Fibroblast of lung (primary cell): ENCODE data around the gene EPO. TPM values are rescaled to one million over a fixed set of nuclear protein-coding genes. Genes with fewer than 3 reads are reported as not detected.

Experiments
- DNase-seq, 2 donors: peaks; one replicate each; pipeline versions ENCODE4 v3.0.0 to v3.0.0-alpha.2; 2010; ENCODE audit warnings: low read depth in 2 of 2
- H2AFZ ChIP-seq: 2 replicates; pipeline ENCODE4 v1.5.1; 2012; ENCODE audit warnings: low read length, control low read depth, inconsistent platforms
- H3K27ac ChIP-seq: 2 replicates; pipeline ENCODE4 v1.5.1; 2011; ENCODE audit warnings: low read length, control low read depth; ENCODE audit not compliant: insufficient read depth
- H3K27me3 ChIP-seq: 2 replicates; pipeline ENCODE4 v1.5.1; 2011; ENCODE audit warnings: mild to moderate bottlenecking, low read length; ENCODE audit not compliant: control insufficient read depth, insufficient read depth
- H3K36me3 ChIP-seq: 2 replicates; pipeline ENCODE4 v1.5.1; 2011; ENCODE audit warnings: low read length; ENCODE audit not compliant: control insufficient read depth, insufficient read depth
- H3K4me1 ChIP-seq: 2 replicates; pipeline ENCODE4 v1.5.1; 2011; ENCODE audit warnings: low read length; ENCODE audit not compliant: control insufficient read depth, insufficient read depth; ENCODE audit errors: extremely low read depth
- H3K4me2 ChIP-seq: 2 replicates; pipeline ENCODE4 v1.5.1; 2011; ENCODE audit warnings: low read length, control low read depth; ENCODE audit not compliant: insufficient read depth; ENCODE audit errors: extremely low read depth
- H3K4me3 ChIP-seq, 4 experiments: fragments of 200-600 bp in 1 of 4; sonication (generic) in 1 of 4; replicated peaks in 1 of 4; 2 replicates each; pipeline ENCODE4 v1.5.1; 2011 to 2016; ENCODE audit warnings: low read length in 4 of 4, low read depth in 3 of 4, mild to moderate bottlenecking in 3 of 4, control low read depth in 2 of 4, inconsistent platforms in 1 of 4, mixed read lengths in 1 of 4; ENCODE audit not compliant: insufficient read depth in 1 of 4; ENCODE audit errors: control extremely low read depth in 1 of 4
- H3K79me2 ChIP-seq: 2 replicates; pipeline ENCODE4 v1.5.1; 2012; ENCODE audit warnings: mild to moderate bottlenecking, low read length, inconsistent platforms; ENCODE audit not compliant: control insufficient read depth, insufficient read depth
- H3K9ac ChIP-seq: 2 replicates; pipeline ENCODE4 v1.5.1; 2011; ENCODE audit warnings: mild to moderate bottlenecking, low read length, control low read depth; ENCODE audit not compliant: insufficient read depth
- H3K9me3 ChIP-seq: 2 replicates; pipeline ENCODE4 v1.5.1; 2012; ENCODE audit warnings: low read depth, low read length; ENCODE audit not compliant: control insufficient read depth, insufficient read depth
- H4K20me1 ChIP-seq: 2 replicates; pipeline ENCODE4 v1.5.1; 2011; ENCODE audit warnings: low read length; ENCODE audit not compliant: control insufficient read depth, insufficient read depth; ENCODE audit errors: extremely low read depth
- CTCF ChIP-seq, 2 donors: IDR thresholded peaks in 1 of 2; conservative IDR thresholded peaks in 1 of 2; 1 replicate in 1 of 2; 2 replicates in 1 of 2; pipeline ENCODE4 v1.5.1; 2011 to 2012; ENCODE audit warnings: low read length in 2 of 2, control low read depth in 1 of 2, inconsistent platforms in 1 of 2, low read depth in 1 of 2, mild to moderate bottlenecking in 1 of 2
- EZH2 ChIP-seq: IDR thresholded peaks from 2 replicates; pipeline ENCODE4 v1.5.1; 2012; ENCODE audit warnings: low read length, control low read depth, mild to moderate bottlenecking; ENCODE audit errors: missing control alignments
- polyA plus RNA-seq, 2 donors: library from polyadenylated mRNA; depleted of rRNA in 1 of 2; stranded (reverse) in 1 of 2; unstranded in 1 of 2; fragments of >200 nt; gene quantifications; 2 replicates each; pipeline ENCODE4 v1.2.1, GENCODE V29; 2011 to 2012; ENCODE audit warnings: missing spikeins in 1 of 2
- total RNA-seq: library from RNA; depleted of rRNA; stranded (reverse); fragments of >200 nt; gene quantifications from 2 replicates; pipeline ENCODE4 v1.2.1, GENCODE V29; 2014

The EPO gene
- total and polyA plus RNA-seq, 2 donors (not counting 1 experiment from before 2014, with no cell fraction given), result not detected

- H3K27ac ChIP-seq, result no peak overlapping the region
- H3K4me1 ChIP-seq, result peaks cover 8% of the 10 kb centered on the region
- H3K4me2 ChIP-seq, result no peak overlapping the region
- no peaks in the 10 kb centered on the region for H4K20me1 ChIP-seq
- DNase-seq, result no peak
- no peaks in the 10 kb centered on the region for H3K9me3 ChIP-seq
- peaks cover 36% of the 10 kb centered on the region for H3K36me3 ChIP-seq
- peaks cover 40% of the 10 kb centered on the region for H3K79me2 ChIP-seq
- TF ChIP-seq CTCF (conservative IDR thresholded peaks at IDR 0.05 in 1 of 2, IDR thresholded peaks at IDR 0.05 in 1 of 2; ENCODE audit: low read depth in 1 of 2, low read length in 2 of 2), result no peak
- no peaks in the 10 kb centered on the region for H3K27me3 ChIP-seq
- H2AFZ ChIP-seq, result no peak overlapping the region
- no peak overlapping the region for H3K9ac ChIP-seq
- no peak overlapping the region for H3K4me3 ChIP-seq
Observed at GRCh38 chr7:100678291-100678984, 41.8 kb upstream of the EPO start.

- H3K4me3 ChIP-seq, result no peak overlapping the region
- H4K20me1 ChIP-seq, result no peaks in the 10 kb centered on the region
- no peak overlapping the region for H3K9ac ChIP-seq
- H3K79me2 ChIP-seq, result peaks cover 34% of the 10 kb centered on the region
- no peak overlapping the region for H3K4me2 ChIP-seq
- no peaks in the 10 kb centered on the region for H3K9me3 ChIP-seq
- peaks cover 41% of the 10 kb centered on the region for H3K36me3 ChIP-seq
- H3K27ac ChIP-seq, result no peak overlapping the region
- peaks cover 8% of the 10 kb centered on the region for H3K4me1 ChIP-seq
- TF ChIP-seq CTCF (conservative IDR thresholded peaks at IDR 0.05 in 1 of 2, IDR thresholded peaks at IDR 0.05 in 1 of 2; ENCODE audit: low read depth in 1 of 2, low read length in 2 of 2), result no peak
- no peak for TF ChIP-seq EZH2
- H3K27me3 ChIP-seq, result no peaks in the 10 kb centered on the region
- DNase-seq, result no peak
- no peak overlapping the region for H2AFZ ChIP-seq
Observed at GRCh38 chr7:100679129-100679926, 40.9 kb upstream of the EPO start.

GRCh38 chr7:100679927-100680575, 40.2 kb upstream of the EPO start:
- H3K4me1 ChIP-seq, result peaks cover 8% of the 10 kb centered on the region
- H3K9me3 ChIP-seq, result no peaks in the 10 kb centered on the region
- H3K27ac ChIP-seq, result no peak overlapping the region
- no peak overlapping the region for H3K9ac ChIP-seq
- peaks cover 45% of the 10 kb centered on the region for H3K36me3 ChIP-seq
- peak in 1 of 2 donors; percentile 46 for DNase-seq
- no peak overlapping the region for H3K4me3 ChIP-seq
- no peaks in the 10 kb centered on the region for H4K20me1 ChIP-seq
- no peak overlapping the region for H2AFZ ChIP-seq
- H3K4me2 ChIP-seq, result no peak overlapping the region
- TF ChIP-seq CTCF (conservative IDR thresholded peaks at IDR 0.05 in 1 of 2, IDR thresholded peaks at IDR 0.05 in 1 of 2; ENCODE audit: low read depth in 1 of 2, low read length in 2 of 2) (no peak), EZH2 (no peak)
- no peaks in the 10 kb centered on the region for H3K27me3 ChIP-seq
- H3K79me2 ChIP-seq, result peaks cover 26% of the 10 kb centered on the region
